Measurements from ENCODE around the gene CCM2.

DNA sequence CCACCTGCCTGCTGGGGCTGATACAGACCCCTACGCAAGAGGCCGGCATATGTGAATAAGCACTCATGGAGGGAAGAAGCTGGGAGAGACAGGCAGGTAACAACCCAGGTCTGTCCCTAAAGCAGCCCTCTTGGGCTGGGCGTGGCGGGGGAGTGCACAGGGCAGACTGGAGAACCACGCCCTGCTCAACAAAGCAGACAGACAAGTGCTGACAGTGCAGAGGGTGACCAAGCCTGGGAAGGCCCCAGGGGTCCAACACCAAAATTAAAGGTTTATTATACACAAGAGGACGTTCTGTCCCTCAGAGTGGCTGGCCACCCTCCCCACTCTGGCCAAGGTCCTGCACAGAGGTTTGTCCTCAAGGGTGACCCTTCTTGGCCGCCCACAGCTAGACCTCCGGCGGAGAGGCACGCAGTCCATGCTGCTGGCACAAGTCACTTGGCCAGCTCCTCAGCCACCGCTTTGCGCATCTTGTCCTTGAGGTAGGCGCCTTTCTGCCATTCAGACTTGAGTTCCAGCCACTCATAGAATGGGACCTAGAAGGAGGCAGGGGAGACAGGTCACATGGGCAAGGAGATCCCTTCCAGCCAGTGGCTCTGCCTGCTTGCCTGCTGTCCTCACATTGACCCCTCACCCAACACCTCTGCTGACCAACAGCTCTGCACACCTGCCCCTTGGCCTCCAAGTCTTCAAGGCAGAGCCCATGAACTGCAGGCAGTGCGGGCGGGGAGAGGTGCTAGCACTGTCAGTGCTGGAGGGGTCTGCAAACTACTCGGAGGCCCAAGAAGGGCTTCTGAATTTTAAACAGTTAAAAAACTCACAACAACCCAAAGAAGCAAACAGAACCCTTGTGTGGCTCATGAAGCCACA is 100.1 kb downstream of the CCM2 start:
- TF ChIP-seq, protein P1, sequence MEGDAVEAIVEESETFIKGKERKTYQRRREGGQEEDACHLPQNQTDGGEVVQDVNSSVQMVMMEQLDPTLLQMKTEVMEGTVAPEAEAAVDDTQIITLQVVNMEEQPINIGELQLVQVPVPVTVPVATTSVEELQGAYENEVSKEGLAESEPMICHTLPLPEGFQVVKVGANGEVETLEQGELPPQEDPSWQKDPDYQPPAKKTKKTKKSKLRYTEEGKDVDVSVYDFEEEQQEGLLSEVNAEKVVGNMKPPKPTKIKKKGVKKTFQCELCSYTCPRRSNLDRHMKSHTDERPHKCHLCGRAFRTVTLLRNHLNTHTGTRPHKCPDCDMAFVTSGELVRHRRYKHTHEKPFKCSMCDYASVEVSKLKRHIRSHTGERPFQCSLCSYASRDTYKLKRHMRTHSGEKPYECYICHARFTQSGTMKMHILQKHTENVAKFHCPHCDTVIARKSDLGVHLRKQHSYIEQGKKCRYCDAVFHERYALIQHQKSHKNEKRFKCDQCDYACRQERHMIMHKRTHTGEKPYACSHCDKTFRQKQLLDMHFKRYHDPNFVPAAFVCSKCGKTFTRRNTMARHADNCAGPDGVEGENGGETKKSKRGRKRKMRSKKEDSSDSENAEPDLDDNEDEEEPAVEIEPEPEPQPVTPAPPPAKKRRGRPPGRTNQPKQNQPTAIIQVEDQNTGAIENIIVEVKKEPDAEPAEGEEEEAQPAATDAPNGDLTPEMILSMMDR (IDR thresholded peaks at IDR 0.05; ENCODE audit: poor library complexity, severe bottlenecking): no peak
- no peak for TF ChIP-seq TAF1 (IDR thresholded peaks at IDR 0.05; ENCODE audit: low read depth)
- TF ChIP-seq POLR2AphosphoS5 (IDR thresholded peaks at IDR 0.05): no peak
- TF ChIP-seq EZH2 (IDR thresholded peaks at IDR 0.05; ENCODE audit: borderline replicate concordance, insufficient read depth, low read length, poor library complexity, severe bottlenecking): no peak
- TF ChIP-seq SMC3 (conservative IDR thresholded peaks at IDR 0.05; ENCODE audit: poor library complexity): no peak
- TF ChIP-seq MXI1 (conservative IDR thresholded peaks at IDR 0.05; ENCODE audit: poor library complexity, severe bottlenecking): no peak
- TF ChIP-seq, protein P2, sequence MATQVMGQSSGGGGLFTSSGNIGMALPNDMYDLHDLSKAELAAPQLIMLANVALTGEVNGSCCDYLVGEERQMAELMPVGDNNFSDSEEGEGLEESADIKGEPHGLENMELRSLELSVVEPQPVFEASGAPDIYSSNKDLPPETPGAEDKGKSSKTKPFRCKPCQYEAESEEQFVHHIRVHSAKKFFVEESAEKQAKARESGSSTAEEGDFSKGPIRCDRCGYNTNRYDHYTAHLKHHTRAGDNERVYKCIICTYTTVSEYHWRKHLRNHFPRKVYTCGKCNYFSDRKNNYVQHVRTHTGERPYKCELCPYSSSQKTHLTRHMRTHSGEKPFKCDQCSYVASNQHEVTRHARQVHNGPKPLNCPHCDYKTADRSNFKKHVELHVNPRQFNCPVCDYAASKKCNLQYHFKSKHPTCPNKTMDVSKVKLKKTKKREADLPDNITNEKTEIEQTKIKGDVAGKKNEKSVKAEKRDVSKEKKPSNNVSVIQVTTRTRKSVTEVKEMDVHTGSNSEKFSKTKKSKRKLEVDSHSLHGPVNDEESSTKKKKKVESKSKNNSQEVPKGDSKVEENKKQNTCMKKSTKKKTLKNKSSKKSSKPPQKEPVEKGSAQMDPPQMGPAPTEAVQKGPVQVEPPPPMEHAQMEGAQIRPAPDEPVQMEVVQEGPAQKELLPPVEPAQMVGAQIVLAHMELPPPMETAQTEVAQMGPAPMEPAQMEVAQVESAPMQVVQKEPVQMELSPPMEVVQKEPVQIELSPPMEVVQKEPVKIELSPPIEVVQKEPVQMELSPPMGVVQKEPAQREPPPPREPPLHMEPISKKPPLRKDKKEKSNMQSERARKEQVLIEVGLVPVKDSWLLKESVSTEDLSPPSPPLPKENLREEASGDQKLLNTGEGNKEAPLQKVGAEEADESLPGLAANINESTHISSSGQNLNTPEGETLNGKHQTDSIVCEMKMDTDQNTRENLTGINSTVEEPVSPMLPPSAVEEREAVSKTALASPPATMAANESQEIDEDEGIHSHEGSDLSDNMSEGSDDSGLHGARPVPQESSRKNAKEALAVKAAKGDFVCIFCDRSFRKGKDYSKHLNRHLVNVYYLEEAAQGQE (IDR thresholded peaks at IDR 0.05; ENCODE audit: borderline replicate concordance): no peak
- TF ChIP-seq EP300 (conservative IDR thresholded peaks at IDR 0.05; ENCODE audit: poor library complexity, severe bottlenecking): no peak
- TF ChIP-seq RAD21 (conservative IDR thresholded peaks at IDR 0.05): no peak
